T-cell (primary cell): Measurements from ENCODE around the gene CIDEC. TPM values are rescaled to one million over a fixed set of nuclear protein-coding genes. Genes with fewer than 3 reads are reported as not detected.

Experiments used
- ATAC-seq, 4 experiments: fragments of 200-7000 bp in 3 of 4; fragments of 150-1000 bp in 1 of 4; cut with Tn5 transposase; replicated peaks in 1 of 4; 1 replicate in 3 of 4; 2 replicates in 1 of 4; pipeline ENCODE4 v1.10.0; 2021; ENCODE audit warnings: moderate library complexity in 3 of 4, mild to moderate bottlenecking in 2 of 4, moderate number of reproducible peaks in 1 of 4
- CTCF ChIA-PET, 2 donors: fragments of 300-600 bp; sonication (Branson Sonifier 250); formaldehyde crosslinking; loops; one replicate each; lab custom pipeline; 2022; ENCODE audit warnings: antibody characterized with exemption in 2 of 2; lab: Charles Lee
- POLR2A ChIA-PET, 2 donors: fragments of 300-600 bp; sonication (Branson Sonifier 250); formaldehyde crosslinking; loops; one replicate each; lab custom pipeline; 2022; ENCODE audit warnings: antibody characterized with exemption in 2 of 2; lab: Charles Lee
- DNase-seq, 35 experiments: peaks; one replicate each; pipeline versions ENCODE4 v3.0.0 to v3.0.0-alpha.2; 2013 to 2023
- H3K27ac ChIP-seq: one replicate; pipeline ENCODE4 v1.5.1; 2013; ENCODE audit warnings: low read length
- H3K27me3 ChIP-seq, 2 experiments: replicated peaks in 1 of 2; 1 replicate in 1 of 2; 2 replicates in 1 of 2; pipeline versions ENCODE4 v1.6.1 to v1.7.0; 2013; ENCODE audit warnings: low read length in 1 of 2, mixed read lengths in 1 of 2; ENCODE audit not compliant: control insufficient read depth in 2 of 2, insufficient read depth in 2 of 2; ENCODE audit errors: extremely low read depth in 1 of 2
- H3K36me3 ChIP-seq, 2 donors: 1 replicate in 1 of 2; 2 replicates in 1 of 2; pipeline versions ENCODE4 v1.6.1 to v1.7.0; 2013; ENCODE audit warnings: low read length in 1 of 2; ENCODE audit not compliant: control insufficient read depth in 2 of 2, insufficient read depth in 1 of 2; ENCODE audit errors: extremely low read depth in 1 of 2
- H3K4me1 ChIP-seq, 2 experiments: 1 replicate in 1 of 2; 2 replicates in 1 of 2; pipeline versions ENCODE4 v1.6.1 to v1.7.0; 2013; ENCODE audit warnings: low read length in 2 of 2, mixed read lengths in 1 of 2; ENCODE audit not compliant: insufficient read depth in 2 of 2, control insufficient read depth in 1 of 2; ENCODE audit errors: extremely low read depth in 1 of 2
- H3K4me3 ChIP-seq, 2 donors: 1 replicate in 1 of 2; 2 replicates in 1 of 2; pipeline versions ENCODE4 v1.5.1 to v1.7.0; 2013; ENCODE audit warnings: mild to moderate bottlenecking in 2 of 2, low read length in 1 of 2, moderate library complexity in 1 of 2; ENCODE audit not compliant: control insufficient read depth in 1 of 2; ENCODE audit errors: extremely low read depth in 1 of 2
- H3K9me3 ChIP-seq: 2 replicates; pipeline ENCODE4 v1.7.0; 2013
- H3K27ac Mint-ChIP-seq, 2 donors: one replicate each; pipeline ENCODE4 v1.8.0; 2020 to 2021; ENCODE audit warnings: mild to moderate bottlenecking in 2 of 2, mixed read lengths in 2 of 2
- H3K27me3 Mint-ChIP-seq, 2 donors: one replicate each; pipeline ENCODE4 v1.8.0; 2021 to 2022; ENCODE audit warnings: mixed read lengths in 2 of 2
- H3K36me3 Mint-ChIP-seq: one replicate; pipeline ENCODE4 v1.8.0; 2021; ENCODE audit warnings: mixed read lengths
- H3K4me1 Mint-ChIP-seq, 3 donors: one replicate each; pipeline ENCODE4 v1.8.0; 2020 to 2022; ENCODE audit warnings: mixed read lengths in 3 of 3, mild to moderate bottlenecking in 1 of 3
- H3K4me3 Mint-ChIP-seq, 3 donors: one replicate each; pipeline ENCODE4 v1.8.0; 2020 to 2022; ENCODE audit warnings: mild to moderate bottlenecking in 3 of 3, mixed read lengths in 3 of 3, moderate library complexity in 3 of 3
- H3K9me3 Mint-ChIP-seq, 3 donors: one replicate each; pipeline ENCODE4 v1.8.0; 2020 to 2022; ENCODE audit warnings: mixed read lengths in 3 of 3
- WGBS: methylation state at CpG from one replicate; pipeline ENCODE4 v1.1.5; 2013; ENCODE audit warnings: missing lambda C conversion rate; ENCODE audit not compliant: insufficient coverage; 5-methylcytosine and 5-hydroxymethylcytosine counted together
- total RNA-seq, 35 experiments: library from RNA in 6 of 35; stranded (reverse) in 6 of 35; fragments of 120-200 nt in 1 of 35; gene quantifications; one replicate each; pipeline versions ENCODE4 v1.2.1 to v1.2.4 and lab custom pipeline; 2013 to 2026

Gene CIDEC
- under 1 TPM in 1 of 5 donors, not detected in 4; 0.66 TPM for total RNA-seq
- total RNA-seq (2013) = not detected
- total RNA-seq (lab: John Stamatoyannopoulos, UW) = 0 to 0.10 (median 0) reads per million in 29 experiments

GRCh38 chr3:9879830-9880549, at the start of gene CIDEC:
CIDEC (minus strand) TSS chr3:9880253; CDS start chr3:9878486, 1,767 bp downstream.
- H3K27me3 ChIP-seq = peaks cover 0 to 12% of the 10 kb centered on the region in 2 experiments
- no peak within 1 kb of the TSS for H3K4me3 Mint-ChIP-seq
- H3K36me3 ChIP-seq = no peaks in the 10 kb centered on the region
- 61% methylated on average over 3 of the region's 7 CpGs for WGBS
- CTCF ChIA-PET = no interaction called here
- no peaks in the 10 kb centered on the region for H3K9me3 Mint-ChIP-seq
- no peak within 1 kb of the TSS for H3K27ac ChIP-seq
- POLR2A ChIA-PET = no interaction called here
- no peak within 1 kb of the TSS for H3K4me3 ChIP-seq
- H3K9me3 ChIP-seq = no peaks in the 10 kb centered on the region
- no peak for DNase-seq
- no peaks in the 10 kb centered on the region for H3K27me3 Mint-ChIP-seq
- H3K4me1 ChIP-seq = no peaks in the 10 kb centered on the region
- H3K4me1 Mint-ChIP-seq = no peaks in the 10 kb centered on the region
- H3K27ac Mint-ChIP-seq = no peak within 1 kb of the TSS
- ATAC-seq = no peak
- no peaks in the 10 kb centered on the region for H3K36me3 Mint-ChIP-seq

GRCh38 chr3:9928158-9928557, 48.1 kb upstream of the CIDEC start:
- Mint-ChIP-seq H3K36me3 (no peaks in the 10 kb centered on the region), H3K27ac (no peak overlapping the region), H3K27me3 (peaks cover 3 to 5% of the 10 kb centered on the region in 2 donors), H3K4me3 (no peak overlapping the region), H3K4me1 (peaks cover 11 to 20% (median 13%) of the 10 kb centered on the region in 3 donors), H3K9me3 (no peaks in the 10 kb centered on the region)
- POLR2A ChIA-PET = no interaction called here
- H3K36me3 ChIP-seq = no peaks in the 10 kb centered on the region
- H3K27me3 ChIP-seq = no peaks in the 10 kb centered on the region
- 96% methylated on average over 9 of the region's 23 CpGs for WGBS
- CTCF ChIA-PET = no interaction called here
- H3K4me1 ChIP-seq = peaks cover 3 to 14% of the 10 kb centered on the region in 2 experiments
- no peak overlapping the region for H3K27ac ChIP-seq
- ATAC-seq (no peak), DNase-seq (no peak)
- H3K9me3 ChIP-seq = no peaks in the 10 kb centered on the region
- H3K4me3 ChIP-seq = no peak overlapping the region

- no peak for ATAC-seq
- no peaks in the 10 kb centered on the region for H3K36me3 ChIP-seq
- H3K9me3 Mint-ChIP-seq = no peaks in the 10 kb centered on the region
- H3K4me1 Mint-ChIP-seq = peaks cover 0 to 15% (median 13%) of the 10 kb centered on the region in 3 donors
- WGBS = 100% methylated on average over 4 of the region's 8 CpGs
- H3K4me3 Mint-ChIP-seq = no peak overlapping the region
- H3K36me3 Mint-ChIP-seq = no peaks in the 10 kb centered on the region
- H3K27ac Mint-ChIP-seq = no peak overlapping the region
- H3K27me3 ChIP-seq = peaks cover 0 to 26% of the 10 kb centered on the region in 2 experiments
- no peak for DNase-seq
- no peak overlapping the region for H3K4me3 ChIP-seq
- ChIA-PET POLR2A (no interaction called here), CTCF (no interaction called here)
- peaks cover 3 to 26% of the 10 kb centered on the region in 2 experiments for H3K4me1 ChIP-seq
- H3K9me3 ChIP-seq = no peaks in the 10 kb centered on the region
- H3K27ac ChIP-seq = no peak overlapping the region
- H3K27me3 Mint-ChIP-seq = peaks cover 0 to 3% of the 10 kb centered on the region in 2 donors
Observed at GRCh38 chr3:9918261-9919038, 38.4 kb upstream of the CIDEC start.

GRCh38 chr3:9917820-9918219, 37.8 kb upstream of the CIDEC start:
- H3K9me3 ChIP-seq = no peaks in the 10 kb centered on the region
- Mint-ChIP-seq H3K9me3 (no peaks in the 10 kb centered on the region), H3K4me3 (no peak overlapping the region), H3K27me3 (peaks cover 0 to 3% of the 10 kb centered on the region in 2 donors), H3K4me1 (peaks cover 0 to 16% (median 13%) of the 10 kb centered on the region in 3 donors), H3K36me3 (no peaks in the 10 kb centered on the region), H3K27ac (no peak overlapping the region)
- ChIA-PET CTCF (no interaction called here), POLR2A (no interaction called here)
- H3K27ac ChIP-seq = no peak overlapping the region
- no peaks in the 10 kb centered on the region for H3K36me3 ChIP-seq
- H3K27me3 ChIP-seq = peaks cover 0 to 26% of the 10 kb centered on the region in 2 experiments
- ATAC-seq (no peak), DNase-seq (no peak)
- peaks cover 3 to 26% of the 10 kb centered on the region in 2 experiments for H3K4me1 ChIP-seq
- no peak overlapping the region for H3K4me3 ChIP-seq
- 97% methylated on average over 10 of the region's 10 CpGs for WGBS

- 57% methylated on average over 10 of the region's 19 CpGs for WGBS
- Histone ChIP-seq H3K4me1 (peaks cover 3 to 30% of the 10 kb centered on the region in 2 experiments), H3K4me3 (peak within 1 kb of the TSS; percentile 51 to 83), H3K36me3 (no peaks in the 10 kb centered on the region), H3K9me3 (no peaks in the 10 kb centered on the region), H3K27ac (no peak within 1 kb of the TSS), H3K27me3 (peaks cover 0 to 26% of the 10 kb centered on the region in 2 experiments)
- Mint-ChIP-seq H3K36me3 (no peaks in the 10 kb centered on the region), H3K4me1 (peaks cover 0 to 24% (median 18%) of the 10 kb centered on the region in 3 donors), H3K27ac (peak within 1 kb of the TSS; percentile 27 to 39), H3K9me3 (no peaks in the 10 kb centered on the region), H3K27me3 (no peaks in the 10 kb centered on the region), H3K4me3 (peak within 1 kb of the TSS; percentile 70 to 73 (median 71))
- peak; percentile 24 to 47 (median 34) for ATAC-seq
- POLR2A ChIA-PET = no interaction called here
- DNase-seq = peak in 3 of 35 experiments; percentile 18 to 24 (median 21)
- CTCF ChIA-PET = interaction anchor here in 1 of 2 donors (0.6 kb wide), 1 partner anchor 15 kb away, joined by 6 read pairs; no protein-coding TSS in a partner anchor
Observed at GRCh38 chr3:9916734-9917680, 37.0 kb upstream of the CIDEC start, which contains the start of gene IL17RC. IL17RC (plus strand) TSS chr3:9917098; CDS start chr3:9917316, 218 bp downstream.
